ENCODE measurements around the gene ALDH1A2. TPM values are rescaled to one million over a fixed set of nuclear protein-coding genes. Genes with fewer than 3 reads are reported as not detected.
"Not testable (repeated sequence)": the region's sequence is repeated elsewhere in the genome, so short reads cannot be mapped to it uniquely, and the experiment has no call there.

Gene ALDH1A2
- polyA plus RNA-seq, 1 of the 3 experiments (the other 2 are of a cell fraction): not detected

DNA sequence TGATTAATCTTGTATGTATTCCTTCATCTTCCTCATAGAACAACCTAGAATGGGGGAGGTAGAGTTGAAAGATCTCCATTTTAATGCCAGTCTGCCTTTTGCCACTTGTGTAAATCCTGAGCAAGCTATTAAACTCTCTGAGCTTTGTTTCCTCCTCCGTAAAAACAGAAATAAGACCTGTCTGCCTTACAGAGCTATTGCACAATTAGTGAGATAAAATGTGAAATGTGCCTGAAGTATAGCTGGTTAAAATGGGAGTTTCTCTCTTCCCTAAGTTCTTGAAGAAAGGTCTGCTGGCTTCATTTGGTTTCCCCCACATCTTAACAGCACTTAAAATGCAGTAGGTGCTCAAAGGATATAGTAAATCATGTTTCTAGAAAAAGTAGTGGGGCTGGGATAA, 19.0 kb downstream of the ALDH1A2 start:
- no peaks in the 10 kb centered on the region for H3K9me3 ChIP-seq
- POLR2A ChIA-PET: no interaction called here

DNA sequence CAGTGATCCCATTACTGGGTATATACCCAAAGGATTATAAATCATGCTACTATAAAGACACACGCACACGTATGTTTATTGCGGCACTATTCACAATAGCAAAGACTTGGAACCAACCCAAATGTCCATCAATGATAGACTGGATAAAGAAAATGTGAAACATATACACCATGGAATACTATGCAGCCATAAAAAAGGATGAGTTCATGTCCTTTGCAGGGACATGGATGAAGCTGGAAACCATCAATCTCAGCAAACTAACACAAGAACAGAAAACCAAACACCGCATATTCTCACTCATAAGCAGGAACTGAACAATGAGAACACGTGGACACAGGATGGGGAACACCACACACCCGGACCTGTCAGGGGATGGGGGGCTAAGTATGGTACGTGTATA, 20.1 kb downstream of the ALDH1A2 start:
- H3K9me2 ChIP-seq; H3K36me3 ChIP-seq (replicated peaks in 1 of 2; ENCODE audit: control insufficient read depth in 1 of 2, insufficient read depth in 2 of 2, low read length in 1 of 2); H3K9ac ChIP-seq; H3K9me3 ChIP-seq; H3F3A ChIP-seq (replicated peaks; ENCODE audit: insufficient read depth); DNase-seq; POLR2A ChIA-PET; H3K27me3 ChIP-seq (ENCODE audit: insufficient read depth); H3K27ac ChIP-seq (ENCODE audit: low read depth in 2 of 2, low read length in 1 of 2); H3K4me2 ChIP-seq; H3K4me3 ChIP-seq (ENCODE audit: low read depth in 2 of 2, low read length in 1 of 2); H3K79me2 ChIP-seq (ENCODE audit: insufficient read depth); H3K4me1 ChIP-seq (ENCODE audit: control insufficient read depth in 1 of 2, insufficient read depth in 2 of 2, low read depth in 1 of 2, low read length in 1 of 2); H4K20me1 ChIP-seq (ENCODE audit: insufficient read depth); H2AFZ ChIP-seq (ENCODE audit: low read depth); CTCF ChIA-PET: not testable (repeated sequence)
- WGBS (ENCODE audit: low lambda C conversion rate): 62% methylated on average over 7 of the region's 7 CpGs

More for the DNA sequence above, 19.0 kb downstream of the ALDH1A2 start:
- no peak overlapping the region for H2AFZ ChIP-seq (ENCODE audit: low read depth)
- no peaks in the 10 kb centered on the region for H3K9me2 ChIP-seq
- H4K20me1 ChIP-seq (ENCODE audit: insufficient read depth): no peaks in the 10 kb centered on the region
- TF ChIP-seq, protein P1, sequence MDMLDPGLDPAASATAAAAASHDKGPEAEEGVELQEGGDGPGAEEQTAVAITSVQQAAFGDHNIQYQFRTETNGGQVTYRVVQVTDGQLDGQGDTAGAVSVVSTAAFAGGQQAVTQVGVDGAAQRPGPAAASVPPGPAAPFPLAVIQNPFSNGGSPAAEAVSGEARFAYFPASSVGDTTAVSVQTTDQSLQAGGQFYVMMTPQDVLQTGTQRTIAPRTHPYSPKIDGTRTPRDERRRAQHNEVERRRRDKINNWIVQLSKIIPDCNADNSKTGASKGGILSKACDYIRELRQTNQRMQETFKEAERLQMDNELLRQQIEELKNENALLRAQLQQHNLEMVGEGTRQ (IDR thresholded peaks at IDR 0.05; ENCODE audit: borderline replicate concordance, low read depth, low read length): no peak
- TF ChIP-seq, protein P2, sequence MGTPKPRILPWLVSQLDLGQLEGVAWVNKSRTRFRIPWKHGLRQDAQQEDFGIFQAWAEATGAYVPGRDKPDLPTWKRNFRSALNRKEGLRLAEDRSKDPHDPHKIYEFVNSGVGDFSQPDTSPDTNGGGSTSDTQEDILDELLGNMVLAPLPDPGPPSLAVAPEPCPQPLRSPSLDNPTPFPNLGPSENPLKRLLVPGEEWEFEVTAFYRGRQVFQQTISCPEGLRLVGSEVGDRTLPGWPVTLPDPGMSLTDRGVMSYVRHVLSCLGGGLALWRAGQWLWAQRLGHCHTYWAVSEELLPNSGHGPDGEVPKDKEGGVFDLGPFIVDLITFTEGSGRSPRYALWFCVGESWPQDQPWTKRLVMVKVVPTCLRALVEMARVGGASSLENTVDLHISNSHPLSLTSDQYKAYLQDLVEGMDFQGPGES (IDR thresholded peaks at IDR 0.05; ENCODE audit: low read depth, low read length): no peak
- TF ChIP-seq SMC3 (IDR thresholded peaks at IDR 0.05; ENCODE audit: low read depth, low read length) (no peak), TAF1 (IDR thresholded peaks at IDR 0.05; ENCODE audit: borderline replicate concordance, low read depth, low read length) (no peak), GABPA (IDR thresholded peaks at IDR 0.05; ENCODE audit: low read depth) (no peak), RXRA (IDR thresholded peaks at IDR 0.05; ENCODE audit: borderline replicate concordance, low read depth) (no peak), MEF2A (IDR thresholded peaks at IDR 0.05; ENCODE audit: borderline replicate concordance, low read depth) (no peak)
- TF ChIP-seq, protein P3, sequence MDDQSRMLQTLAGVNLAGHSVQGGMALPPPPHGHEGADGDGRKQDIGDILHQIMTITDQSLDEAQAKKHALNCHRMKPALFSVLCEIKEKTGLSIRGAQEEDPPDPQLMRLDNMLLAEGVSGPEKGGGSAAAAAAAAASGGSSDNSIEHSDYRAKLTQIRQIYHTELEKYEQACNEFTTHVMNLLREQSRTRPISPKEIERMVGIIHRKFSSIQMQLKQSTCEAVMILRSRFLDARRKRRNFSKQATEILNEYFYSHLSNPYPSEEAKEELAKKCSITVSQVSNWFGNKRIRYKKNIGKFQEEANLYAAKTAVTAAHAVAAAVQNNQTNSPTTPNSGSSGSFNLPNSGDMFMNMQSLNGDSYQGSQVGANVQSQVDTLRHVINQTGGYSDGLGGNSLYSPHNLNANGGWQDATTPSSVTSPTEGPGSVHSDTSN (IDR thresholded peaks at IDR 0.05): no peak
- TF ChIP-seq, protein P4, sequence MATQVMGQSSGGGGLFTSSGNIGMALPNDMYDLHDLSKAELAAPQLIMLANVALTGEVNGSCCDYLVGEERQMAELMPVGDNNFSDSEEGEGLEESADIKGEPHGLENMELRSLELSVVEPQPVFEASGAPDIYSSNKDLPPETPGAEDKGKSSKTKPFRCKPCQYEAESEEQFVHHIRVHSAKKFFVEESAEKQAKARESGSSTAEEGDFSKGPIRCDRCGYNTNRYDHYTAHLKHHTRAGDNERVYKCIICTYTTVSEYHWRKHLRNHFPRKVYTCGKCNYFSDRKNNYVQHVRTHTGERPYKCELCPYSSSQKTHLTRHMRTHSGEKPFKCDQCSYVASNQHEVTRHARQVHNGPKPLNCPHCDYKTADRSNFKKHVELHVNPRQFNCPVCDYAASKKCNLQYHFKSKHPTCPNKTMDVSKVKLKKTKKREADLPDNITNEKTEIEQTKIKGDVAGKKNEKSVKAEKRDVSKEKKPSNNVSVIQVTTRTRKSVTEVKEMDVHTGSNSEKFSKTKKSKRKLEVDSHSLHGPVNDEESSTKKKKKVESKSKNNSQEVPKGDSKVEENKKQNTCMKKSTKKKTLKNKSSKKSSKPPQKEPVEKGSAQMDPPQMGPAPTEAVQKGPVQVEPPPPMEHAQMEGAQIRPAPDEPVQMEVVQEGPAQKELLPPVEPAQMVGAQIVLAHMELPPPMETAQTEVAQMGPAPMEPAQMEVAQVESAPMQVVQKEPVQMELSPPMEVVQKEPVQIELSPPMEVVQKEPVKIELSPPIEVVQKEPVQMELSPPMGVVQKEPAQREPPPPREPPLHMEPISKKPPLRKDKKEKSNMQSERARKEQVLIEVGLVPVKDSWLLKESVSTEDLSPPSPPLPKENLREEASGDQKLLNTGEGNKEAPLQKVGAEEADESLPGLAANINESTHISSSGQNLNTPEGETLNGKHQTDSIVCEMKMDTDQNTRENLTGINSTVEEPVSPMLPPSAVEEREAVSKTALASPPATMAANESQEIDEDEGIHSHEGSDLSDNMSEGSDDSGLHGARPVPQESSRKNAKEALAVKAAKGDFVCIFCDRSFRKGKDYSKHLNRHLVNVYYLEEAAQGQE (IDR thresholded peaks at IDR 0.05; ENCODE audit: low read depth, low read length): no peak
- no peaks in the 10 kb centered on the region for H3K79me2 ChIP-seq (ENCODE audit: insufficient read depth)
- DNase-seq: no peak
- CTCF ChIA-PET: interaction anchor here (1.0 to 3.2 kb wide), 3 partner anchors 9 to 296 kb away, joined by 4 to 13 read pairs (median 7); no protein-coding TSS in a partner anchor
- H3K4me2 ChIP-seq: no peak overlapping the region
- H3K4me3 ChIP-seq (ENCODE audit: low read depth in 2 of 2, low read length in 1 of 2): no peak overlapping the region
- H3K4me1 ChIP-seq (ENCODE audit: control insufficient read depth in 1 of 2, insufficient read depth in 2 of 2, low read depth in 1 of 2, low read length in 1 of 2): no peaks in the 10 kb centered on the region
- WGBS (ENCODE audit: low lambda C conversion rate): 71% methylated on average over 1 of the region's 1 CpG
- no peaks in the 10 kb centered on the region for H3K36me3 ChIP-seq (replicated peaks in 1 of 2; ENCODE audit: control insufficient read depth in 1 of 2, insufficient read depth in 2 of 2, low read length in 1 of 2)
- no peak overlapping the region for H3K27ac ChIP-seq (ENCODE audit: low read depth in 2 of 2, low read length in 1 of 2)
- no peaks in the 10 kb centered on the region for H3F3A ChIP-seq (replicated peaks; ENCODE audit: insufficient read depth)
- H3K9ac ChIP-seq: no peak overlapping the region
- H3K27me3 ChIP-seq (ENCODE audit: insufficient read depth): no peaks in the 10 kb centered on the region; the same call in none of the 2 replicates
